ENCODE results near the gene CHMP2A.

Gene CHMP2A

GRCh38 chr19:58554494-58555368 is at the start of gene CHMP2A:
TSS of gene CHMP2A (minus strand) at chr19:58555105. CDS start at chr19:58554212, 893 bp downstream.
- no peak for TF ChIP-seq CTCF (IDR thresholded peaks at IDR 0.05; ENCODE audit: control extremely low read depth, extremely low read depth, low read depth, missing control alignments)
- peak; percentile 94 for DNase-seq (ENCODE audit: extremely low spot score)
- CTCF ChIA-PET = interaction anchor here (0.8 to 2.9 kb wide), 4 partner anchors 9 to 85 kb away, joined by 3 to 30 read pairs (median 8); partner anchors contain the start of gene ZBTB45
- POLR2A ChIA-PET = interaction anchor here (0.5 to 3.7 kb wide), 10 partner anchors 10 to 210 kb away, joined by 3 to 32 read pairs (median 4); partner anchors contain the start of genes TRIM28 and ZBTB45

GRCh38 chr19:58586133-58586765 is 31.3 kb upstream of the CHMP2A start:
- no peak for DNase-seq (ENCODE audit: extremely low spot score)
- CTCF ChIA-PET = no interaction called here
- POLR2A ChIA-PET = no interaction called here
- TF ChIP-seq CTCF (IDR thresholded peaks at IDR 0.05; ENCODE audit: control extremely low read depth, extremely low read depth, low read depth, missing control alignments) = no peak

GRCh38 chr19:58585442-58586132 is 30.7 kb upstream of the CHMP2A start:
- DNase-seq (ENCODE audit: extremely low spot score) = no peak
- no peak for TF ChIP-seq CTCF (IDR thresholded peaks at IDR 0.05; ENCODE audit: control extremely low read depth, extremely low read depth, low read depth, missing control alignments)
- ChIA-PET CTCF (interaction anchor here (0.8 kb wide), 1 partner anchor 72 kb away, joined by 3 read pairs; no protein-coding TSS in a partner anchor), POLR2A (no interaction called here)

- TF ChIP-seq CTCF (IDR thresholded peaks at IDR 0.05; ENCODE audit: control extremely low read depth, extremely low read depth, low read depth, missing control alignments) = no peak
- CTCF ChIA-PET = interaction anchor here (0.8 kb wide), 1 partner anchor 71 kb away, joined by 3 read pairs; no protein-coding TSS in a partner anchor
- POLR2A ChIA-PET = no interaction called here
- no peak for DNase-seq (ENCODE audit: extremely low spot score)
These were observed 29.9 kb upstream of the CHMP2A start for GRCh38 chr19:58584498-58585441.

- ChIA-PET POLR2A (no interaction called here), CTCF (interaction anchor here (1.1 kb wide), 1 partner anchor 65 kb away, joined by 3 read pairs; no protein-coding TSS in a partner anchor)
- DNase-seq (ENCODE audit: extremely low spot score) = no peak
- TF ChIP-seq CTCF (IDR thresholded peaks at IDR 0.05; ENCODE audit: control extremely low read depth, extremely low read depth, low read depth, missing control alignments) = no peak
These were observed 28.1 kb upstream of the CHMP2A start for GRCh38 chr19:58582985-58583384.
